GM12878 (cell line): ENCODE data around the gene SMG6.
"Not testable (repeated sequence)": the region's sequence is repeated elsewhere in the genome, so short reads cannot be mapped to it uniquely, and the experiment has no call there.

Experiments used
- CHD4 ChIP-seq: fragments of 200-600 bp; sonication (generic); IDR thresholded peaks from 2 replicates; pipeline ENCODE4 v1.6.1; 2016; ENCODE audit warnings: mild to moderate bottlenecking
- NRF1 ChIP-seq: conservative IDR thresholded peaks from 2 replicates; pipeline ENCODE4 v1.6.1; 2011; ENCODE audit warnings: mild to moderate bottlenecking, low read depth, low read length, improper control_type of control experiment
- POLR2AphosphoS5 ChIP-seq: IDR thresholded peaks from 2 replicates; pipeline ENCODE4 v1.6.1; 2011; ENCODE audit warnings: mild to moderate bottlenecking, low read length, inconsistent platforms
- RFX5 ChIP-seq: IDR thresholded peaks from 2 replicates; pipeline ENCODE4 v1.6.1; 2011; ENCODE audit warnings: low read depth, low read length, improper control_type of control experiment
- YY1 ChIP-seq: IDR thresholded peaks from 2 replicates; pipeline ENCODE4 v1.6.1; 2011; ENCODE audit warnings: low read depth, mild to moderate bottlenecking, low read length
- TF ChIP-seq, protein P1 (sequence below), 3 experiments: IDR thresholded peaks in 2 of 3; conservative IDR thresholded peaks in 1 of 3; 2 replicates each; pipeline ENCODE4 v1.5.1; 2011; ENCODE audit warnings: low read depth in 3 of 3, low read length in 3 of 3, mild to moderate bottlenecking in 3 of 3, control low read depth in 2 of 3, moderate library complexity in 2 of 3, inconsistent platforms in 1 of 3, mixed read lengths in 1 of 3; ENCODE audit not compliant: control insufficient read depth in 2 of 3, insufficient read depth in 1 of 3; ENCODE audit errors: extremely low read depth in 1 of 3

DNA sequence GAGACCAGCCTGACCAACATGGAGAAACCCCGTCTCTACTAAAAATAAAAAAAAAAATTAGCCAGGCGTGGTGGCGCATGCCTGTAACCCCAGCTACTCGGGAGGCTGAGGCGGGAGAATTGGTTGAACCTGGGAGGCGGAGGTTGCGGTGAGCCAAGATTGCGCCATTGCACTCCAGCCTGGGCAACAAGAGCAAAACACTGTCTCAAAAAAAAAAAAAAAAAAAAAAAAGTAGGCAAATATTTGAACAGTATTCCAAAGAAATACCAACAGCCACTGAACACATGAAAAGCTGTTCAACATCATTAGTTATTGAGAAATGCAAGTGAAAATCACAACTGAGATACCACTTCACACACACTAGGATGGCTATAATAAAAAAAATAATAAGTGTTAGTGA is 160.9 kb downstream of the SMG6 start:
- TF ChIP-seq YY1, RFX5, POLR2AphosphoS5, NRF1, CHD4: not testable (repeated sequence)
- TF ChIP-seq, protein P1, sequence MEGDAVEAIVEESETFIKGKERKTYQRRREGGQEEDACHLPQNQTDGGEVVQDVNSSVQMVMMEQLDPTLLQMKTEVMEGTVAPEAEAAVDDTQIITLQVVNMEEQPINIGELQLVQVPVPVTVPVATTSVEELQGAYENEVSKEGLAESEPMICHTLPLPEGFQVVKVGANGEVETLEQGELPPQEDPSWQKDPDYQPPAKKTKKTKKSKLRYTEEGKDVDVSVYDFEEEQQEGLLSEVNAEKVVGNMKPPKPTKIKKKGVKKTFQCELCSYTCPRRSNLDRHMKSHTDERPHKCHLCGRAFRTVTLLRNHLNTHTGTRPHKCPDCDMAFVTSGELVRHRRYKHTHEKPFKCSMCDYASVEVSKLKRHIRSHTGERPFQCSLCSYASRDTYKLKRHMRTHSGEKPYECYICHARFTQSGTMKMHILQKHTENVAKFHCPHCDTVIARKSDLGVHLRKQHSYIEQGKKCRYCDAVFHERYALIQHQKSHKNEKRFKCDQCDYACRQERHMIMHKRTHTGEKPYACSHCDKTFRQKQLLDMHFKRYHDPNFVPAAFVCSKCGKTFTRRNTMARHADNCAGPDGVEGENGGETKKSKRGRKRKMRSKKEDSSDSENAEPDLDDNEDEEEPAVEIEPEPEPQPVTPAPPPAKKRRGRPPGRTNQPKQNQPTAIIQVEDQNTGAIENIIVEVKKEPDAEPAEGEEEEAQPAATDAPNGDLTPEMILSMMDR (IDR thresholded peaks at IDR 0.05 in 2 of 3, conservative IDR thresholded peaks at IDR 0.05 in 1 of 3; ENCODE audit: control insufficient read depth in 2 of 3, extremely low read depth in 1 of 3, insufficient read depth in 1 of 3, low read depth in 3 of 3, low read length in 3 of 3): not testable (repeated sequence)
